ENCODE data around the gene IL15RA. TPM values are rescaled to one million over a fixed set of nuclear protein-coding genes. Genes with fewer than 3 reads are reported as not detected.
A peak's percentile ranks its signal among the peaks of the same experiment; 100 is the strongest.
"Not testable (repeated sequence)": the region's sequence is repeated elsewhere in the genome, so short reads cannot be mapped to it uniquely, and the experiment has no call there.

Gene IL15RA
- total and polyA plus RNA-seq, 5 experiments from 2014 or later = 3.6 to 5.4 (median 3.8) TPM

DNA sequence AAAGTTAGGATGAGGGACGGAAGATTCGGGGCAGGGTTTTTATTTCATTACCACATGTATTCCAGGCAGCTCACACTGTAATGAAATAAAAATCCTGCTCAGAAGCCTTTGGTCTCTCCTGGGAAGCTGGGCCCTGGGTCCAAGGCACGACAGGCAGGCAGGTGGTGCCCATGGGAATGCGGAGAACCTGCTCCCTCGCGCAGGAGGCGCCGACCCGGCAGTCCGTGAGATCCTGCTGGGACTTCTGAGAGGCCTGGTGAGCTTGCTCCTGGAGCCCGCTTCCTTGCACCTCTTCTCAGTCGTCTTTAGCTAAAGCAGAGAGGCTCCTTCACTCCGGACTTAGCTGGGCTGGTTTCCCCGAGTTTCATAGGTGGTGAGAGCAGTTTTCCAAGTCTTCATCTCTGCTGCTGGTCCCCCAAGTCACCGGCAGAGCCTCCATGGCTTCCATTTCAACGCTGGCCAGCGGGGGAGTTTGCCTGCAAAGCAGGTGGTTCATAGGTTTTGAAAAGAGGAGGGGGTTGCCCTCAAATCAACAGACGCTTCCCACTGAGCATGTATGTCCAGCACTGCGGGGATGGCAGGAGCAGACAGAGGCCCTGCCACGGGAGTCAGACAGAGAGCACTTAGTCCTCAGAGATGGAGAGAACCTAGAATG lies 24.5 kb downstream of the IL15RA start:
- no peak for DNase-seq
- peaks cover 0 to 8% (median 0%) of the 10 kb centered on the region in 3 donors for H3K36me3 Mint-ChIP-seq
- H3K27me3 Mint-ChIP-seq = no peaks in the 10 kb centered on the region
- peaks cover 0 to 3% (median 0%) of the 10 kb centered on the region in 4 donors for H3K4me1 Mint-ChIP-seq
- POLR2A ChIA-PET = no interaction called here
- no peak overlapping the region for H3K4me3 Mint-ChIP-seq
- H3K27ac Mint-ChIP-seq = peak overlapping the region in 1 of 10 donors; percentile 20
- ATAC-seq = no peak
- H3K9me3 Mint-ChIP-seq = no peaks in the 10 kb centered on the region

DNA sequence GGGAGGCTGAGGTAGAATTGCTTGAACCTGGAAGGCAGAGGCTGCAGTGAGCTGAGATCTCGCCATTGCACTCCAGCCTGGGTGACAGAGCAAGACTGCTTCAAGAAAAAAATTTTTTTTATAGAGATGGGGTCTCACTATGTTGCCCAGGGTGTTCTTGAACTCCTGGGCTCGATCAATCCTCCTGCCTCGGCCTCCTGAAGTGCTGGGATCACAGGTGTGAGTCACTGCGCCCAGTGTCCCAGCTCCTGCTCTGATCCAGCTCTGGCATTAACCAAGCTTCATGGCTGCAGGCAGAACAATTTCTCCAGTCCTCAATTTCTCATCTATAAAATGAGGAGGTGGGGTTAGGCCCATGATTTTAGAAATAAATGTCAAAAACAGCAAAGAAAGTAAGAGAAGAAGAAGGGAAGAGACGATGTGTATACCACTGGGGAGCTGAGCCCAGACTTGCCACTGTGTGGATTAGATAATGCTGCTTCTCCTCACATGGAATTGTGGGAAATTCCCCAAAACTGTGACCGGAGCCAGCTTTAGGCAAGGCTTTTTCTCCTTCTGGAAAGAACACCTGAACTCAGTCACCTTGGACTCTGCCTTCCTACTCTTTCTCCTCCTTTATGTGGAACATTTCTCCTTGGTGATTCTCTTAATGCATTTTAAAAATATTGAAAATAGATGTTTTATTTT lies 25.5 kb downstream of the IL15RA start:
- peak overlapping the region in 2 of 10 donors; percentile 42 to 82 for H3K27ac Mint-ChIP-seq
- peaks cover 0 to 8% (median 0%) of the 10 kb centered on the region in 3 donors for H3K36me3 Mint-ChIP-seq
- no peak for DNase-seq
- H3K4me3 Mint-ChIP-seq = no peak overlapping the region
- POLR2A ChIA-PET = no interaction called here
- H3K4me1 Mint-ChIP-seq = peaks cover 0 to 3% (median 0%) of the 10 kb centered on the region in 4 donors
- no peaks in the 10 kb centered on the region for H3K27me3 Mint-ChIP-seq
- ATAC-seq = no peak
- no peaks in the 10 kb centered on the region for H3K9me3 Mint-ChIP-seq

DNA sequence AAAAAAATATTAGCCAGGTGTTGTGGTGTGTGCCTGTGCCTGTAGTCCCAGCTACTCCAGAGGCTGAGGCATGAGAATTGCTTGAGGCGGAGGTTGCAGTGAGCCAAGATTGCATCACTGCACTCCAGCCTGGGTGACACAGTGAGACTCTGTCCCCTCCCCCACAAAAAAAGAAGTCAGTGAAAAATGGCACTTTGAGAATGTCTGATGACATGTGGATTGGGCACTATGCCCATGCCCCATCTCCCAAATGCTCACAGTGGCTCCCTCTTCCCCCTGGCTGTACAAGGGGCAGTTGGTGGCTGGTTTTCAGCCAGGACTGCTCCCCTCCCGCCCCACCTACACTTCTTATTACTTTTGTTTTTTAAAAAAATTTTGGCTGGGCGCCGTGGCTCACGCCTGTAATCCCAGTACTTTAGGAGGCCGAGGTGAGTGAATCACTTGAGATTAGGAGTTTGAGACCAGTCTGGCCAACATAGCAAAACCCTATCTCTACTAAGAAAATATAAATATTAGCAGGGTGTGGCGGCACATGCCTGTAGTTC lies 26.1 kb downstream of the IL15RA start:
- no peak overlapping the region for H3K27ac Mint-ChIP-seq
- no peaks in the 10 kb centered on the region for H3K9me3 Mint-ChIP-seq
- no peak overlapping the region for H3K4me3 Mint-ChIP-seq
- peaks cover 0 to 8% (median 0%) of the 10 kb centered on the region in 3 donors for H3K36me3 Mint-ChIP-seq
- no peak for DNase-seq
- no peak for ATAC-seq
- POLR2A ChIA-PET = no interaction called here
- no peaks in the 10 kb centered on the region for H3K27me3 Mint-ChIP-seq
- peaks cover 0 to 6% (median 1%) of the 10 kb centered on the region in 4 donors for H3K4me1 Mint-ChIP-seq

DNA sequence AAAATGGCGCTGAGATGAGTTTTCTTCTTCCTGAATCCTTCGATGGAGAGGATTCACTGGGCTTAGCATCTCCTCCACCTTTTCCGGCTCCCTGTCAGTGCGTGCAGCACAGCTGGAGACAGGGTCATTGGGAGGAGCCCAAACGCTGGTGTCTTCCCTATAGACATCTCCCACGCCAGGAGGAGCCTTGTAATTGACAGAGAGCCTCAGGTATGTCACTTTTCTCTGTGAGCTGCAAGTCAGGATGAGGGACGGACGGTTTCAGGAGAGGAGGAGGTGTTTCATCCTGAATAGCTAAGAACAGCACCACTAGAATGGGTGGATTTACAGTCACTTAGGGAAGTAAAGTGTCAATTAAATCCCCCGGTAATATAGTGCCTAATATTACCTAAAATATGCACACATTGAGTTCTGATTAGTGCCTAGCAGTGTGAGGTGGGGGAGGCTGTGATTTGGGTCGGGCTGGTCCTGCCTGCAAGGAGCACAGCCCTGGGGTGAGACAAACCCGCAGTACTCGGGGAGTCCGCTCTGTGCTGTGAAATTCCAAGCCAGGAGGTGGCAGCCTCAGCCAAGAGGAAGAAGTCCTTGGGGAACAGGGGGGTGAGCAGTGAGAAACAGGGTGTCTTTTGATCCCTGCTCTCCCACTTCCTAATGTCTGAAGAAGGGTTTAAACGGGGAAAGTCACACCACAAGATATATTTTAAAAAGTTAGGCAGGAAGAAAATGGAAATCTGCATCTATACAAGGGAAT lies 28.2 kb downstream of the IL15RA start:
- Mint-ChIP-seq H3K4me1 (peaks cover 6 to 17% (median 6%) of the 10 kb centered on the region in 4 donors), H3K27me3 (no peaks in the 10 kb centered on the region), H3K36me3 (peaks cover 0 to 6% (median 0%) of the 10 kb centered on the region in 3 donors), H3K27ac (peak overlapping the region in 1 of 10 donors; percentile 23), H3K9me3 (no peaks in the 10 kb centered on the region), H3K4me3 (no peak overlapping the region)
- DNase-seq (peak in 1 of 10 donors; percentile 2), ATAC-seq (no peak)
- POLR2A ChIA-PET = no interaction called here

DNA sequence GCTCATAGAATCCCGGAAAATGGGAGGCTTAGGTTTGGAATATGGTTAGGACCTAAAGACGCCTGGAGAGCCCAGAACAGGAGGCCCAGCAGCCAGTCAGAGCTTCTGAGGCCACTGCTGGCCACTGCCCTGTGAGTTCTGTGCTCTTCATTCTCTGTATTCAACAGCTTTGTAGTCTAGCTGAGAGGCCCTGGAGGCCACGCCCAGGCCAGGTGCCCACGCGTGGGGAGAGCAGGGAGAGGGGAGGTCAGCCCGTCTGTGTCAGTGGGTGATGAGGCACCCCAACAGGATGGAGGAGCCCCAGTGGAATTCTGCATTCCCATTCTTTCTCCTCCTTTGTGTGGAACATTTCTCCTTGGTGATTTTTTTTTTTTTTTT lies 29.1 kb downstream of the IL15RA start:
- Mint-ChIP-seq H3K4me3 (no peak overlapping the region), H3K36me3 (peaks cover 0 to 6% (median 0%) of the 10 kb centered on the region in 3 donors), H3K9me3 (no peaks in the 10 kb centered on the region), H3K27me3 (no peaks in the 10 kb centered on the region), H3K4me1 (peaks cover 6 to 17% (median 6%) of the 10 kb centered on the region in 4 donors), H3K27ac (no peak overlapping the region)
- DNase-seq = no peak
- ATAC-seq = no peak
- POLR2A ChIA-PET = no interaction called here

DNA sequence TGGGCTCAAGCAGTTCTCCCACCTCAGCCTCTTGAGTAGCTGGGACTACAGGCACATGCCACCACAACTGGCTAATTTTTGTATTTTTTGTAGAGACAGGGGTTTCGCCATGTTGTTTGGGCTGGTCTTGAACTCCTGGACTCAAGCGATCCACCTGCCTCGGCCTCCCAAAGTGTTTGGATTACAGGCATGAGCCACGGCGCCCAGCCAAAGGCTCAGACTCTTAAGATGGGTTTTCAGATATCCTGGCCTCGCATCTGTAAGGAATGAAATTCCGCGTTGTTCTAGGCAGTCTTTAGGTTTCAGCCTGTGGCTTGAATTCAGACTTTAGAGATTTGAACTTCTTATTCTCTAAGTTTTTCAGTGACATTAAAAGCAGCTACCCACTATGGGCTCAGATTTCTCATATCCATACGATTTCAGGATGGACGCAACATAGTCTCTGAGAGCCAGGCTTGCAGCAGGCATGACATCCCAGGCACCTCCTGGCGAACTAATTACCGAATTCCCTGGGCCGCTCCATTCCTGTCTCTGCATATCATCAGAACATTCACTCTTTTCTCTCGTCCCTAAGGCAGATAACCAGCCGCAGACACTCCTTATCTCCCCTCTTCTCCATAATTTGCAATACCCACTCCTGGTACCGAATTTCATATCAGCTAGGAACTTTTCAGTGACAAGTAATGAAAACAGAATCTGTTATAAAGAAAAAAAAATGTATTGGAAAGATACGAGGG lies 29.7 kb downstream of the IL15RA start:
- H3K27me3 Mint-ChIP-seq = no peaks in the 10 kb centered on the region
- H3K4me3 Mint-ChIP-seq = no peak overlapping the region
- no peaks in the 10 kb centered on the region for H3K9me3 Mint-ChIP-seq
- ATAC-seq = no peak
- DNase-seq = no peak
- H3K36me3 Mint-ChIP-seq = peaks cover 0 to 3% (median 0%) of the 10 kb centered on the region in 3 donors
- H3K27ac Mint-ChIP-seq = no peak overlapping the region
- POLR2A ChIA-PET = no interaction called here
- peaks cover 6 to 17% (median 6%) of the 10 kb centered on the region in 4 donors for H3K4me1 Mint-ChIP-seq

DNA sequence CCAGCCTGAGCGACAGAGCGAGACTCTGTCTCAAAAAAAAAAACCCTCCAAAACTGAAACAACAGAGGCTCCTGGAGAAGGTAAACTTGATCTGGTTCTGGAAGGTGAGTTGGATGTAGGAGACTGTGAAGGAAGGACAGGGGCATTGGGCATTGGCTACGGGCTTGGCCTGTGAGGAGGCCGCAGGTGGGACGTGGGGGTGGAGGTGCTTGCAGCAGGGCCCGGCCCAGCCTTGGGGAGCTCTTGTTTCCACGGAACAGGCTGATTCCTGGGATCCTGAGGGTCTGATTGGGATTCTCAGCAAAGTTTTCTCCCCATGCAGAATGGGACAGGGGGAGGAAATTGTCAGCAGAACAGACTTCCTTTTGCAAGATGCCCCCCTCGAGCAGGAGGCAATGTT lies 30.6 kb downstream of the IL15RA start:
- H3K4me1 Mint-ChIP-seq = peaks cover 6 to 17% (median 6%) of the 10 kb centered on the region in 4 donors
- H3K4me3 Mint-ChIP-seq = no peak overlapping the region
- H3K9me3 Mint-ChIP-seq = no peaks in the 10 kb centered on the region
- H3K27ac Mint-ChIP-seq = peak overlapping the region in 2 of 10 donors; percentile 47 to 77
- no peaks in the 10 kb centered on the region for H3K27me3 Mint-ChIP-seq
- POLR2A ChIA-PET = no interaction called here
- no peaks in the 10 kb centered on the region for H3K36me3 Mint-ChIP-seq
- no peak for DNase-seq
- no peak for ATAC-seq

DNA sequence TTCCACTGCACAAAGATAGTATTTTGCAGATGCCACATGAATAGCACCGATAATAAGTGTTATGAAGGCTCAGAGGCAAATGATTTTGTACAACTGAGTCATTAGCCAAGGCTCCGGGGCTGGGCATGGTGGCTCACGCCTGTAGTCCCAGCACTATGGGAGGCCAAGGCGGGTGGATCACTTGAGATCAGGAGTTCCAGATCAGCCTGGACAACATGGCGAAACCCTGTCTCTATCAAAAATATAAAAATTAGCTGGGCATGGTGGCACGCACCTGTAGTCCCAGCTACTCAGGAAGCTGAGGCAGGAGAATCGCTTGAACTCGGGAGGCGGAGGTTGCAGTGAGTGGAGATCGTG lies 30.9 kb downstream of the IL15RA start:
- H3K9me3 Mint-ChIP-seq, DNase-seq, H3K27me3 Mint-ChIP-seq, ATAC-seq, H3K36me3 Mint-ChIP-seq, POLR2A ChIA-PET: not testable (repeated sequence)
- Mint-ChIP-seq H3K4me3 (peak overlapping the region in 1 of 10 donors; percentile 75), H3K27ac (peak overlapping the region in 1 of 10 donors; percentile 39), H3K4me1 (peaks cover 6 to 17% (median 6%) of the 10 kb centered on the region in 4 donors)

DNA sequence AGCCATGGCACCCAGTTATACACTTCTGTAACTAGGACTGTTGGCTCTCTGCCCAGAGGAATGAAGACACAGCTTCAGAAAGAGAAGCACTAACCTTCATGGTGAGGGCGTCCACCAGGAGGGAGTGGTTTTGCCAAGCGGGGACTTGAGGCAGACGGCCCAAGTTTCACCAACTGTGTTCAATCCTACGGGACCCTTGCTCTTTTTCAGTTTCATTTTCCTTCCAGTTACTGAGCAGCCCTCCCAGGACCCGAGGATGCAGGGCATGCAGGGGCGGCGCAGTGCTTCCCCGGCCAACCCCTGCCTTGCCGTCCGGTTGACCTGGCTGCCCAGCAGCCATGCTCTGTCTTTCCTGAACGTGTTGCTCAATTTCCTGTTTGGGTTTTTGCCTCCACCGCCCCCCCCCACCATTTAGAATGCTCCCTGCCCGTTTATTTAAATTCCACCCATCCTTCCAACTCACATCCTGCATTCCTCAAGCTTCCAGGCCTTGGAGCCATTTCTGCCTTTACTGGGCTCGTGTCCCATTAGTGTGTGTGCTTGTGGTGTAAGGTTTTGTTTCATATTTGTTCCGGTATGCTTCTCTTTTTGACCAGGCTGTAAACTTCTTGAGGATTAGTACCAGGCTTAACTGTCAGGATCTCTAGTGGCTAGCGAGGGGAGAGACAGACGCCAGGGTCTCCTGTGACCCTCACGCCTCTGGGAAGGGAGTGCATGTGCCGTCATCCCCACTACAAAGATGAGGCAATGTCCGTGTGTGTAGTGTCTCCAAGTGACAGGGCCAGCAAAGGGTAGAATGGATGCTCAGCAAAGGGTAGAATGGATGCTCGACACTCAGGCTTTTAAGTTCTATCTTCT lies 31.6 kb downstream of the IL15RA start:
- Mint-ChIP-seq H3K4me3 (peak overlapping the region in 9 of 10 donors; percentile 8 to 80 (median 55)), H3K27ac (peak overlapping the region in 3 of 10 donors; percentile 10 to 51 (median 39)), H3K27me3 (no peaks in the 10 kb centered on the region), H3K36me3 (no peaks in the 10 kb centered on the region), H3K4me1 (peaks cover 6 to 17% (median 6%) of the 10 kb centered on the region in 4 donors), H3K9me3 (no peaks in the 10 kb centered on the region)
- ATAC-seq (no peak), DNase-seq (no peak)
- POLR2A ChIA-PET = no interaction called here

DNA sequence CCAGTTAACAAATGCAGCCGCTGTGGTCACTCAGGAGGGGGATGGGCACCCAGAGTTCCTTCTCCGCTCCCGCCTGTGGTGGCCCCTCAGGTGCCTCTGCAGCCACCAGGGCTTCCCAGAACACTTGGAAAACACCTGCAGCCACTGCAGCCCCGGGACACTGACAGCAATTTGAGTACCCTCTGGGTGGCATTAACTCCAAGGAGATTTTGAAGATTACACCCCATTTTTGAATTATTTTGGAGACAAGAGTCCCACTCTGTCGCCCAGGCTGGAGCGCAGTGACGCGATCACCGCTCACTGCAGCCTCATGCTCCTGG lies 32.2 kb downstream of the IL15RA start:
- Mint-ChIP-seq H3K36me3 (no peaks in the 10 kb centered on the region), H3K9me3 (no peaks in the 10 kb centered on the region), H3K27me3 (no peaks in the 10 kb centered on the region), H3K4me1 (peaks cover 6 to 17% (median 6%) of the 10 kb centered on the region in 4 donors), H3K4me3 (peak overlapping the region in 2 of 10 donors; percentile 24 to 55), H3K27ac (no peak overlapping the region)
- no peak for DNase-seq
- ATAC-seq = no peak
- POLR2A ChIA-PET = interaction anchor here (0.6 kb wide), 1 partner anchor 11 kb away, joined by 3 read pairs; no protein-coding TSS in a partner anchor

DNA sequence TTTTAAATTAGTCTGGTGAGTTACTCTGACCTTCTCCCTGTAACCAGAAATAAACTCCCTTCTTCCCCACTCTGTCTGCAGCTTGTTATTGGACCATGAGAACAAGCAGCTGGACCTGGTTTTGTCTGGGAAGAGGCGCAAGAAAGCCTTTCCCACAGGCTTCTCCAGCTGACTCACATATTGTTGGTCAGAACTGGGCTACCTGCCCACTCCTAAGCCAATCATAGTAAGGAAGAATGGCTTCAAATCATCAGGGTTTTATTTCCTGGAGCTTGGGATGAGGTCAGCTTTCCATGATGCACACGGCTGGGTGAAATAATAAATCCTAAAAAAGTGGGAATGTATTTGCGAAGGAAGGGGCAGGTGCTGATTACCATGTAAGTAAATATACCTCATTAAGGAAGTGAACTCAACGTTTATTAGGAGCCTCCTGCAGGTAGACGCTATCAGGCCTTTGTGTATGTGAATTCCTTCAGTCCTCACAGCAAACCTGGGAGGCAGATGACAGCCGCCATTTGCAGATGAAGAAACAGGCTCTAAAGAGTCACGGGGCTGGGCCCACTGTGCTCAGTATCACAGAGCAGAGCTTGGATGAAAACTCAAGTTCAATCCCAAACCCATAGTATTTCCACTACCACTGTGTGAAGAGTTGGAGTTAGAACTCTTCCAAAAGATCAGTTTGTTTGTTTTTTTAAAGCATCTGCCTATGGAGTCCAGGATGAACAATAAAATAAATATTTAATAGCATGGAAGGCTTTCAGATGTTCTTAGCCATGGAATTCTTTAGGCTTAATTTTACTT lies 32.8 kb downstream of the IL15RA start:
- no peaks in the 10 kb centered on the region for H3K9me3 Mint-ChIP-seq
- no peak overlapping the region for H3K27ac Mint-ChIP-seq
- POLR2A ChIA-PET = interaction anchor here (0.6 kb wide), 1 partner anchor 11 kb away, joined by 3 read pairs; no protein-coding TSS in a partner anchor
- no peak for DNase-seq
- H3K4me1 Mint-ChIP-seq = peaks cover 6 to 17% (median 6%) of the 10 kb centered on the region in 4 donors
- H3K4me3 Mint-ChIP-seq = no peak overlapping the region
- H3K27me3 Mint-ChIP-seq = no peaks in the 10 kb centered on the region
- no peak for ATAC-seq
- no peaks in the 10 kb centered on the region for H3K36me3 Mint-ChIP-seq

Data from naive thymus-derived CD8-positive, alpha-beta T cell (primary cell).